Measurements from ENCODE around the gene DYNC1LI1. TPM values are rescaled to one million over a fixed set of nuclear protein-coding genes. Genes with fewer than 3 reads are reported as not detected.
"Not testable (repeated sequence)": the region's sequence is repeated elsewhere in the genome, so short reads cannot be mapped to it uniquely, and the experiment has no call there.

The DYNC1LI1 gene
- polyA plus RNA-seq, 4 donors, result 38.6 to 46.0 (median 43.7) TPM

GRCh38 chr3:32542807-32543206 lies 27.9 kb downstream of the DYNC1LI1 start:
- no peak for DNase-seq (ENCODE audit: low read depth in 4 of 4, low spot score in 3 of 4)

- DNase-seq (ENCODE audit: low read depth in 4 of 4, low spot score in 3 of 4), result no peak
These were observed 29.8 kb downstream of the DYNC1LI1 start for GRCh38 chr3:32540899-32541298.

GRCh38 chr3:32532434-32532833 lies 38.2 kb downstream of the DYNC1LI1 start:
- no peak for DNase-seq (ENCODE audit: low read depth in 4 of 4, low spot score in 3 of 4)

- DNase-seq (ENCODE audit: low read depth in 4 of 4, low spot score in 3 of 4), result no peak
These were observed 39.5 kb downstream of the DYNC1LI1 start for GRCh38 chr3:32531010-32531647.

GRCh38 chr3:32525720-32526119 lies 44.9 kb downstream of the DYNC1LI1 start:
- no peak for DNase-seq (ENCODE audit: low read depth in 4 of 4, low spot score in 3 of 4)

- no peak for DNase-seq (ENCODE audit: low read depth in 4 of 4, low spot score in 3 of 4)
These were observed 48.0 kb downstream of the DYNC1LI1 start for GRCh38 chr3:32522682-32523081.

GRCh38 chr3:32518921-32519320 lies 51.7 kb downstream of the DYNC1LI1 start:
- DNase-seq (ENCODE audit: low read depth in 4 of 4, low spot score in 3 of 4), result not testable (repeated sequence)

- not testable (repeated sequence) for DNase-seq (ENCODE audit: low read depth in 4 of 4, low spot score in 3 of 4)
These were observed 53.9 kb downstream of the DYNC1LI1 start for GRCh38 chr3:32516751-32517150.

GRCh38 chr3:32511005-32511404 lies 59.7 kb downstream of the DYNC1LI1 start:
- DNase-seq (ENCODE audit: low read depth in 4 of 4, low spot score in 3 of 4), result no peak

GRCh38 chr3:32510075-32510724 lies 60.5 kb downstream of the DYNC1LI1 start:
- peak in 3 of 4 donors; percentile 51 to 61 (median 59) for DNase-seq (ENCODE audit: low read depth in 4 of 4, low spot score in 3 of 4)

GRCh38 chr3:32508711-32509110 lies 61.9 kb downstream of the DYNC1LI1 start:
- peak in 3 of 4 donors; percentile 31 to 55 (median 49) for DNase-seq (ENCODE audit: low read depth in 4 of 4, low spot score in 3 of 4)

- no peak for DNase-seq (ENCODE audit: low read depth in 4 of 4, low spot score in 3 of 4)
These were observed 64.2 kb downstream of the DYNC1LI1 start for GRCh38 chr3:32506466-32506865.

GRCh38 chr3:32502946-32503286 lies 67.7 kb downstream of the DYNC1LI1 start:
- no peak for DNase-seq (ENCODE audit: low read depth in 4 of 4, low spot score in 3 of 4)

- peak; percentile 60 to 77 (median 68) for DNase-seq (ENCODE audit: low read depth in 4 of 4, low spot score in 3 of 4)
These were observed 68.3 kb downstream of the DYNC1LI1 start, which contains the start of gene CMTM6 for GRCh38 chr3:32502118-32502945. Gene CMTM6, minus strand, starts transcription at chr3:32502852. Its CDS starts 107 bp downstream, at chr3:32502745.

GRCh38 chr3:32501783-32502117 lies 68.9 kb downstream of the DYNC1LI1 start:
- no peak for DNase-seq (ENCODE audit: low read depth in 4 of 4, low spot score in 3 of 4)

GRCh38 chr3:32500880-32501782 lies 69.5 kb downstream of the DYNC1LI1 start:
- no peak for DNase-seq (ENCODE audit: low read depth in 4 of 4, low spot score in 3 of 4)

GRCh38 chr3:32500231-32500630 lies 70.4 kb downstream of the DYNC1LI1 start:
- DNase-seq (ENCODE audit: low read depth in 4 of 4, low spot score in 3 of 4), result no peak

- no peak for DNase-seq (ENCODE audit: low read depth in 4 of 4, low spot score in 3 of 4)
These were observed 71.1 kb downstream of the DYNC1LI1 start for GRCh38 chr3:32499585-32499984.

- no peak for DNase-seq (ENCODE audit: low read depth in 4 of 4, low spot score in 3 of 4)
These were observed 71.7 kb downstream of the DYNC1LI1 start for GRCh38 chr3:32498992-32499391.

GRCh38 chr3:32498252-32498651 lies 72.4 kb downstream of the DYNC1LI1 start:
- no peak for DNase-seq (ENCODE audit: low read depth in 4 of 4, low spot score in 3 of 4)

GRCh38 chr3:32495609-32496008 lies 75.0 kb downstream of the DYNC1LI1 start:
- DNase-seq (ENCODE audit: low read depth in 4 of 4, low spot score in 3 of 4), result no peak

Data from right renal pelvis (tissue), 4 donors.